SU-DHL-6 (cell line): ENCODE results near the gene LDHA.

Source experiments
- CTCF ChIP-seq: fragments of 200-600 bp; sonication (generic); IDR thresholded peaks from one replicate; pipeline ENCODE4 v1.5.1; 2017; ENCODE audit warnings: antibody characterized with exemption, mild to moderate bottlenecking, low read length, moderate library complexity; ENCODE audit not compliant: insufficient read depth, poor library complexity, severe bottlenecking
- EZH2phosphoT487 ChIP-seq: fragments of 200-600 bp; sonication (generic), shearing (Covaris generic); conservative IDR thresholded peaks from 2 replicates; pipeline ENCODE4 v1.6.1; 2018; ENCODE audit warnings: mild to moderate bottlenecking, antibody characterized with exemption, low read length, moderate library complexity, mixed read lengths

DNA sequence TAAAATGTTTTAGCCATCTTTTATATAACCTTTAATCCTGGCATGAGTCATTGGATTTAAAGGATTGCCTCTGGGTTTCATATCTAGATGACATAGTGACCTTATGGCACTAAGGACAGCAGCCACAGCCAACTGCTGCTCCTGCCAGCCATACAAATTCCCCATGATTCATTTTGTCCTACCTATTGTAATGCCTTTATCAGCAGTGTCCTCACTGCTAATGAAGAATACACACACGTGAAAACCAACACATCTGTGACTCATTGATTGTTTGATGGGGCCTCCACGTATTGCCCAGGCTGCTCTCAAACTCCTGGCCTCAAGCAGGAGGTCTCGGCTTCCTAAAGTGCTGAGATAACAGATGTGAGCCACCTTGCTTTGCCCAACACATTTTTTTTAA, 63.1 kb downstream of the LDHA start:
- no peak for TF ChIP-seq CTCF
- no peak for TF ChIP-seq EZH2phosphoT487
